NCI-H748 treated with DMSO at 0.1 percent for 48 hours (cell line): ENCODE results near the gene STPG4.
"Not testable (repeated sequence)": the region's sequence is repeated elsewhere in the genome, so short reads cannot be mapped to it uniquely, and the experiment has no call there.

Experiments used
- DNase-seq: peaks from one replicate; lab custom pipeline; 2025; lab: John Stamatoyannopoulos, UW

STPG4 gene

DNA sequence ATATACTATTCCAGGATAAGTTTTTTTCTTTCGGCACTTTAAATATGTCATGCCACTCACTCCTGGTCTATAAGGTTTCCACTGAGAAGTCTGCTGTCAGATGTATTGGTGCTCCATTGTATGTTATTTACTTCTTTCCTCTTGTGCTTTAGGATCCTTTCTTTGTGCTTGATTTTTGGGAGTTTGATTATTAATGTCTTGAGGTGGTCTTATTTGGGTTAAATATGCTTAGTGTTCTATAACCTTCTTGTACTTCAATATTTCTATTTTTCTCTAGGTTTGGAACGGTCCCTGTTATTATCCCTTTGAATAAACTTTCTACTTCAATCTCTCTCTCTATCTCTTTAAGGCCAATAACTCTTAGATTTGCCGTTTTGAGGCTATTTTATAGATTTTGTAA is 28.3 kb downstream of the STPG4 start:
- no peak for DNase-seq

DNA sequence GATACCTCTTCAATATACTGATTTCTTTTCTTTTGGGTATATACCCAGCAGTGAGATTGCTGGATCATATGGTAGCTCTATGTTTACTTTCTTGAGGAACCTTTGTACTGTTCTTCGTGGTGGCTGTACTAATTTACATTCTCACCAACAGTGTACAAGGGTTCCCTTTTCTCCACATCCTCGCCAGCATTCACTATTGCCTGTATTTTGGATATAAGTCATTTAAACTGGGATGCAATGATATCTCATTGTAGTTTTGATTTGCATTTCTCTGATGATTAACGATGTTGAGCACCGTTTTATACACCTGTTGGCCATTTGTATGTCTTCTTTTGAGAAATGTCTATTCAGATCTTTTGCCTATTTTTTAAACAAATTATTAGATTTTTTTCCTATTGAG is 30.4 kb downstream of the STPG4 start:
- DNase-seq, result not testable (repeated sequence)

DNA sequence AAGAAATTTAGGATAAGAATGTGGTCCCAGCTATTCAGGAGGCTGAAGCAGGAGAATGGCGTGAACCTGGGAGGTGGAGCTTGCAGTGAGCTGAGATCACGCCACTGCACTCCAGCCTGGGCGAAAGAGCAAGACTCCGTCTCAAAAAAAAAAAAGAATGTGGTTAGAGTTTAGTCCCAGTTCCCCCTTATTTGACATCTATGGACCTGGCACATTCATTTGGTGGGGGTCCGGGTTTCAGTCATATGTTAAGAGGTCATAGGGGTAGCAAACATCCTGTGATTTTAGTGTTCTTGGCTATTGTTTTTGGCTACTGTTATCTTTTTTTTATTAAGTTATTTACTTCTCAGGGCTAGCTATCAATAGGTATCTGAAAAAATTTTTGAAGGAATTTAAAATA is 34.7 kb downstream of the STPG4 start:
- not testable (repeated sequence) for DNase-seq

DNA sequence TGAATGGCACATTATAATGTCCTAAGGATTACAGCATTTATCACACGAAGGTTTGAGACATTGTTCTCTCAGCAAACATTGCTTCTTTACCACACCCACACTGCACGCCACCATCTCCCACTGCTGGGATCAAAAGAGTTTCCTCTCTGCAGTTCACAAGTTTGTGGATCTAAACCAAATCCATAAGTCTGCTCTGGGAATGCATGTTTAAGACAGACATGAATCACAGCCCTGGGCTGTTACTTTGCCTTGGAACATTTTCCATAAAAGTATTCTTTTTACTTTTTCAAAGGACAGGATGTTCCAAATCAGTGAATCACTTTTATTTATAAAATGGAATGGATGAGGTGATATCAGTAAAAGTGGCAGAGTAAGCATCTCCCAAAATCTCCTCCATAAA is 36.1 kb downstream of the STPG4 start:
- DNase-seq, result no peak

DNA sequence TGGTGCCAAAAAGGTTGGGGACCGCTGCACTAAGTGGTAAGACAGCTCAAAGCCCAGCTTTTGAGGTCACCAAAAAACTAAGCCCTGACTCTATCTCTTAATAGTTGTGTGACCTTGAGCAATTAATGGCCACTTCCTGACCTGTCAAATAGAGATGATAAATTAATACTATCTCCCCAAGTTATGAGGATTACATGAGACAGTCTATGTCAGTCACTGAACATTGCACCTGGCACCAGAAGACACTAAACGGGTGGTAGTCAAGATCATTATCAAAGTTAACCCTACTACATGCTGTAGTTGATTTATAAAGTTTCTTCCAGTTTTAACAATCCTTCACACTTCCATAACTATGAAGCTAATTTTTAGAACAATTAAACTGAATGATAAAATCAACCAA is 36.5 kb downstream of the STPG4 start:
- no peak for DNase-seq

DNA sequence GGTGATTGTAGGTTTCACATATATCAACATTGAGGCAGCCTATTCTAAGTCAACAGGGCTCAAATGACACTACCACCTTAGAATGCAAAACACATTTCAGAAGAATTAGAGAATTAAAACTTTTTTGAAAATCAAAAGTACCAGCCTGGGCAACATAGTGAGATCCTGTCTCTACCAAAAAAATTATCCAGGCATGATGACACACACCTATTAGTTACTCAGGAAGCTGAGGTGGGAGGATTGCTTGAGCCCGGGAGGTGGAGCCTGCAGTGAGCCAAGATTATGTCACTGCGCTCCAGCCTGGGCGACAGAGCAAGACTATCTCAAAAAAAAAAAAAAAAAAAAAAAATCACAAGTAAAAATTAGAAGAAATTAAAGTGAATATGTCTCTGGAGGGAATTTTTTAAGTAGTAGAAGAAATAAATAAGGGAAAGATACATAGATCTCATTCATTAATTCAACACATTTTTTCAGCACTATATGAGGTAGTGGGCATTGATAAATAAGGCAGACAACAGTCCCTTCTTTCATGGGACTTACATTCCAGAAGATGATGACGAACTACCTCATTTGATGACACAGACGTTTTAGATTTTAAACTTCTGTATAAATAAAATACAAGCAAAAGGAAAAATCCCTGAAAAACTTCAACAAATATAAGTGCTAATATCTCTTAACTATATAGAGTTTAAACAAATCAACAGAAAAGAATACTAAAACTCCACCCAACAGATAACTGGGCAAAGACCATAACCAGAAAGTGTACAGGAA is 42.3 kb downstream of the STPG4 start:
- no peak for DNase-seq

DNA sequence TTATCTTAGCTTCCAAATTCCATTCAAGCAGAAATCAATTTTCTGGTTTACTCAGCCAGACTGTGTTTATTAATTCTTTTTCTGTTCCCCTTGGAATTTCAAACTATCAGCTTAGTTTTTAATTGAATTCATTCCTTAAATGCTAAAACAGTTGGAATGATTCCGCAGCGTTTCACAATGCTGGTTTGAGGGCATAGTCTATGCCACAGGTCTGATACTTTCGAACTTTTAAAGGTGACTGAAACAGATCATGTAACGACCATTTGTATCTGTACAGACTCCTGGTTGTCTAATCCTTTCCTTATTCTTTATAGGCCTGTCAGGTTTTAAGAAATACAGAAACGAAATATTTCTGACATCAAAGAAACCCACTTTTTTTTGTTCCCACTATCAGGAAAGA is 45.4 kb downstream of the STPG4 start:
- no peak for DNase-seq

DNA sequence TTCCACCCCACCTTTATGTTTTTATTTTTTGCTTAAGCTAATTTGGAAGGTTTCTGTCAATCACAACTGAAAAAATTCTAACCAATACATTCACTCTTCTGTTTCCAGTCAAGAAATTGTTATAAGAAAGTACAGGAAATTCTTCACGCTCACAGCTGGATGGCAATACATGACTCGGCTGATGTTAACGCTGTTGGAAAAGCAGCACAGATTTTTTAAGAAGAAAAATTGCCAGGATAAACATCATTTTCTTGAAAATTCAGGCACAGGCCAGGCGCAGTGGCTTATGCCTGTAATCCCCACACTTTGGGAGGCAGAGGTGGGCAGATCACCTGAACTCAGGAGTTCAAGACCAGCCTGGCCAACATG is 46.1 kb downstream of the STPG4 start:
- DNase-seq, result no peak

DNA sequence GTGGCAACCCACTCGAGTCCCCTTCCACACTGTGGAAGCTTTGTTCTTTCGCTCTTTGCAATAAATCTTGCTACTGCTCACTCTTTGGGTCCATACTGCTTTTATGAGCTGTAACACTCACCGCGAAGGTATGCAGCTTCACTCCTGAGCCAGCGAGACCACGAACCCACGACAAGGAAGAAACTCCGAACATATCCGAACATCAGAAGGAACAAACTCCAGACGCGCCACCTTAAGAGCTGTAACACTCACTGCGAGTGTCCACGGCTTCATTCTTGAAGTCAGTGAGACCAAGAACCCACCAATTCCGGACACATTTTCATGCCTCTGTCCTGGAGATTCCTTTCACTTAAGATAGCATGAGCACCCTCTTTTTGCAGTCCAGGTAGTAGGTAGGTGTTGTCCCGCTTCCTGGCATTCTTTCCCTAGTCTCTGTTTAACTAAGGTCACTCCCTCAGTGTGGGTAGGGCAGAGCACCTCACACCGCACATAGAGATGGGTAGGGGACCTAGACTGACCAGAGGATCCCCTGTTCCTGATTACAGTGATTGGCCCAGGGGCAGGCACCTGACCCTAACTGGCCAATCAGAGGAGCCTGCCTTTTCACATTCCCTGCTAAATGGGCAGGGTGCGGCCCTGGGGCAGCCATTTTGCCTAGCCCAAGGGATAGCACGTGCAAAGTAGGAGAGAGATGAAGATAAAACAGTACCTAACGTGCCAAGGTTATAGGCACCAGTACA is 46.7 kb downstream of the STPG4 start:
- DNase-seq, result not testable (repeated sequence)

DNA sequence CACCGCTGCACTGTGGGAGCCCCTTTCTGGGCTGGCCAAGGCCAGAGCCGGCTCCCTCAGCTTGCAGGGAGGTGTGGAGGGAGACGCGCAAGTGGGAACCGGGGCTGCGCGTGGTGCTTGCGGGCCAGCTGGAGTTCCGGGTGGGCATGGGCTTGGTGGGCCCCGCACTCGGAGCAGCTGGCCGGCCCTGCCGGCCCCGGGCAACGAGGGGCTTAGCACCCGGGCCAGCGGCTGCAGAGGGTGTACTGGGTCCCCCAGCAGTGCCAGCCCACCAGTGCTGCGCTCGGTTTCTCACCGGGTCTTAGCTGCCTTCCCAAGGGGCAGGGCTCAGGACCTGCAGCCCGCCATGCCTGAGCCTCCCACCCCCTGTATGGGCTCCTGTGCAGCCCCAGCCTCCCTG is 47.9 kb downstream of the STPG4 start:
- DNase-seq, result not testable (repeated sequence)

DNA sequence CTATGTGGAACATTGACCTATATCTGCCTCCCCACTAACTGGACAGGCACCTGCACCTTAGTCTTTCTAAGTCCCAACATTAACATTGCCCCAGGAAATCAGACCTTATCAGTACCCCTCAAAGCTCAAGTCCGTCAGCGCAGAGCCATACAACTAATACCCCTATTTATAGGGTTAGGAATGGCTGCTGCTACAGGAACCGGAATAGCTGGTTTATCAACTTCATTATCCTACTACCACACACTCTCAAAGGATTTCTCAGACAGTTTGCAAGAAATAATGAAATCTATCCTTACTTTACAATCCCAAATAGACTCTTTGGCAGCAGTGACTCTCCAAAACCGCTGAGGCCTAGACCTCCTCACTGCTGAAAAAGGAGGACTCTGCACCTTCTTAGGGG is 48.9 kb downstream of the STPG4 start:
- DNase-seq, result not testable (repeated sequence)

DNA sequence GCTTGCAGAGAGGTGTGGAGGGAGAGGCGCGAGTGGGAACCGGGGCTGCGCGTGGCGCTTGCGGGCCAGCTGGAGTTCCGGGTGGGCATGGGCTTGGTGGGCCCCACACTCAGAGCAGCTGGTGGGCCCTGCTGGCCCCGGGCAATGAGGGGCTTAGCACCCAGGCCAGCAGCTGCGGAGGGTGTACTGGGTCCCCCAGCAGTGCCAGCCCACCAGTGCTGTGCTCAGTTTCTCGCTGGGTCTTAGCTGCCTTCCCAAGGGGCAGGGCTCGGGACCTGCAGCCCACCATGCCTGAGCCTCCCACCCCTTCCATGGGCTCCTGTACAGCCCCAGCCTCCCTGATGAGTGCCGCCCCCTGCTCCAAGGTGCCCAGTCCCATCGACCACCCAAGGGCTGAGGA is 55.4 kb downstream of the STPG4 start:
- DNase-seq, result not testable (repeated sequence)

DNA sequence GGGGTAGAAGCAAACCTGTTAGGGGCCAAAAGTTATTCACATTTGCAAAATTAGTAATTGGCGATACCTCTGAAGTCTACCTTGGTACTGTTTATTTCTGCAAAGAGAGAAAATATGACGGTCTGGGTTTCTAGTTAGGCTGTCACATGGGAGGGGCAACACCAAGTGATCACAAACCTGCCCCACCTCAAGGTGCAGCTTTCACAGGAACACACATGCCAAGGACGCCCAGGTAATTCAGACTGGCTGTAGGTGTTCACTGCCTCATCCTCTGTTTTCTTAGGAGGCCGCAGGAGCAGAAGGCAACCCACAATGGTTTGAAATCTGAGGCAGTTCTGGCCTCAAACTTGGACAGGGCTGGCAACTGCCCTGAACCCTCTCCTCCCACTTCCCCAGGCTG is 56.2 kb downstream of the STPG4 start:
- DNase-seq, result no peak

DNA sequence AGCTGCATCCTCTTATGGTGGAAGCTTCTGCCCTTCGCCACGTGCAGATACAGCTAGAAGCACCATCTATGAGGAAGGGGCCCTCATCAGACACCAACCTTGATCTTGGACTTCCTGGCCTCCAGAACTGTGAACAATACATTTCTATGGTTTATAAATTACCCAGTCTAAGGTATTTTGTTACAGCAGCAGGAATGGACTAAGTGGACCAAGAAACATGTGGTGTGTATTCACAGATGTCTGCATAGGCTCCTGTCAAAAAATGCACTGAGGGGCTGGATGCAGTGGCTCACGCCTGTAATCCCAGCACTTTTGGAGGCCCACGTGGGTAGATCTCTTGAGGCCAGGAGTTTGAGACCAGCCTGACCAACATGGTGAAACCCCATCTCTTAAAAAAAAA is 57.5 kb downstream of the STPG4 start:
- DNase-seq, result no peak

DNA sequence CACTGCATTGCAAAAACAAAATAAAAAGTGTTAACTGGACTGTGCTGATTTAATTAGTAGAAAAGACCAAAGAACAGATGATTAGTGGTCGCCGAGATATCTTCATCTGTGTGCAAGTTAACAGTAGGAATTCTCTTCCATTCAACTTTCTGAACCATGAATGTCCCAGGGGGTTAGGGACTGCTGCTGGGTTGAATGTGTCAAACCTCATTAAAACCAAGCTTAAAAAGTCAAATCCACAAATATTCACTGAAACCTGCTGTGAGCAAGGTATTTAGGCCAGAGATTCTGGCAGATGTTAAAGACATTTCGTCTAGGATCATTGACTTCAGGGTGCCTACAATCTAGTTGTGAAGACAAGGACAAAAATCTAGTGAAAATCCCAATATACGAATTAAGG is 58.7 kb downstream of the STPG4 start:
- DNase-seq, result no peak

DNA sequence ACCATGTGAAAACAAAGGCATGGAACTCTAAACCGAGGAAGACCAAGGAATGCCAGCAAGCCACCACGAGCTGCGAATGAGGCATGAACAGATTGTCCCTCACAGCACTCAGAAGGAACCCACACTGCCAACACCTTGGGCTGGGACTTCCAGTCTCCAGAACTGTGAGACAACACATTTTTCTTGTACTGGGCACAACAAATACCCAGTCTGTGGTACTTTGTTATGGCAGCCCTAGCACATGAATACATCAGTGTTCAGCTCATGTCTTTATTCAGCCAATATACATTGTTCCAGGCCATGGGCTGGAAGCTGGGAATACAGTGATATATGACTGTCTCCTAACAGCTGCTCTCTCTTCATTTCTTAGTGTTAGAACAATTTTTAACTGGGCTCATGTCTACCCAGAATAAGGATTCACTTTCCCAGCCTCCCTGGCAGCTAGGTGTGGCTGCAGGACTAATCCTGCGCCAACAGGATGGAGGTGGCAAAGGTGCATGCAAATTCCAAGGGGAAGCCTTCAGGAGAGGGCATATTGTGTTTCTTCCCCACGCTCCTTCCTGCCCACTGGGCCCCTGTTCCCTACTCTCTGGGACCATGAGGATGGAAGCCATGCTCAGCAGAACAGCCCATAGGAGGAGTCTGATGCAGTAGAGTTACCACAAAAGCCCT is 59.6 kb downstream of the STPG4 start:
- no peak for DNase-seq

DNA sequence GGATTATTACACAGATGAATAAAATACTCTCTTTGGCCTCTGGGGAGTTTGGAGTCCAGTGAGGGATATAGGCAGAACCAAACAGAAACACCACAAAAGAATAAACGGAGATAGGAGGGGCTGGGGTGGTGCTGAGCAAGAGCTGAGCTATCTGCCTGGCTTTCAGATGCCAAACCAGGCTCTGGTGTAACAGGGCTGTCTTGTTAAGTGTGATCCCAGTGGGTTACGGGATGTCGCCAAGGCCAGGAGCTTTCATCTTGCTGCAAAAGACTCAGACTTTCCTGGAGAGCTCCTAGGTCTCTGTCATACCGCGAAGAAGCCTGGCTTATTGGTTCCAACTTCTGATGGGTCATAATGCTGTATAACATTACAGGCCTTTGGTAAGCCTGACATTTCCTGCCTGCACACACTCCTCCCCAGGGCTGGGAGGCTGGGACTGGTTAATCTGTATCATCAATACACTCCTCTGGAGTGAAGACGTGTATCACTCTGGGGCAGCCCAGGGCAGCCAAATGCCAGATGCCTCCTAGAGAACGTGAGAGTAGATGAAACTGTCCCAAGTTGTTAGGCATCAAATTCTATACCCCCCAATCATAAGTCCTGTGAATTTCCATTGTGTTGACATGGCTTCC is 60.5 kb downstream of the STPG4 start:
- DNase-seq, result no peak

DNA sequence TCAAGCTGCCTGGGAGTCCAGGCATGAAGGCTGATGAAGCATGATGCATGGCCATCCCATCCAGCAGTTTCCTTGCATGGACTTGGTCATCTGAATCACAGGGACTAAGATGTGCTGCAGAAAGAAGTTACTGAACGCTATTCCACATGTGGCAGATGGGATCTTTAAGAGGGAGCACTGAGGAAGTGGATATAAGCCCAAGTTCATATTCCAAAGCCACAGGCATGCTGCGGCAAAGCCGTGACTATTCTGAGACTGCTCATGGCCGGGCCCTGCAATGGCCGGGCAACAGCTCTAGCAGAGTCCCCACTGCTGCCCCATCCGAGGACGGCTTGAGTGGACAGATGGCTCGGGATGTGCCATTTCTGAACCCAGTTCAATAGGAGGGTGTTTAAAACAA is 61.5 kb downstream of the STPG4 start:
- DNase-seq, result no peak

DNA sequence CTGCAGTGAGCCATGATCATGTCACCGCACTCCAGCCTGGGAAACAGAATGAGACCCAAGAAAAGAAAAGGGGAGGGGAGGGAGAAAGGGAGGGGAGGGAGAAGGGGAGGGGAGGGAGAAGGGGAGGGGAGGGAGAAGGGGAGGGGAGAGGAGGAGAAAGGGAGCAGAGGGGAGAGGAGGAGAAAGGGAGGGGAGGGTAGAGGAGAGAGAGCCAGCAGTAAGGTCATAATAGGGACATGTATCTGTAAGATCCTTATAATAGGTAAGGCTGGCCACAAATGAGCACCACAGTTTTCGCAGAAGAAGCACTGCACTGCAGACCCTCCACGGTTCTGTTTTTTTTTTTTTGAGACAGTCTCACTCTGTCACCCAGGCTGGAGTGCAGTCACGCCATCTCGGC is 62.6 kb downstream of the STPG4 start:
- no peak for DNase-seq

DNA sequence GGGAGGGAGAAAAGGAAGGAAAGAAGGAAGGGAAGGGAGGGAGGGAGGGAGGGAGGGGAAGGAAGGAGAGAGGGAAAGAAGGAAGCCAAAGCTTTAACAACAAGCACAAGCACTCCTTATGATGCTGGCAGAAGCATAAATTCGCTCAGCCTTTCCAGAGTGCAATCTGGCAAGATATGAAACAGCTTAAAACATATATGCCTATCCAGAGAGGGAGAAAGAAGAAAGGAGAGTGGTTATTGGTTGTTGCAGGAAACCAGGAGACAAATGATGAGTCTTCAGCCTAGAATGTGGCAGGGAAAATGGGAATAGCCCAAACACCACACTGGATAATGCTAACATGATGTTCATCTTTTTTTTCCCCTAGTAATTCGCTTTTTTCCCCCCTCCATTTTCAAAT is 64.0 kb downstream of the STPG4 start:
- no peak for DNase-seq

DNA sequence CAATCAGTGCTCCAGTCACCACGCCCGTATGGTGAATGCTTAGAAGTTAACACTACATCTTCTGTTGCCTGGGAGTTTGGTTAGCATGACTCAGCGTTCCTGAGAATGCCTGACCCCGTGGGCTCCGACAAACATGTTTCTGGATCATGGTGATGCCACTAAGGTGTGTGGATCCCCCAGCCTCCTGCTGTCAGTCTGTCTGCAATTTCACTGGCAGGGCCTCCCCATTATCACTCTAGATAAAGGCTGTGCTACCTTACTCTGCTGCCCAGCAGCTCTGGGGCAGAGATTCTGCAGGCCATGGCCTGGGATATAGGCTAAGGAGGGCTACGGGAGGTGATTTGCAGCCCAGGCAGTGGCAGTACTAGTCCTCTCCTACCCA is 66.0 kb downstream of the STPG4 start:
- no peak for DNase-seq

DNA sequence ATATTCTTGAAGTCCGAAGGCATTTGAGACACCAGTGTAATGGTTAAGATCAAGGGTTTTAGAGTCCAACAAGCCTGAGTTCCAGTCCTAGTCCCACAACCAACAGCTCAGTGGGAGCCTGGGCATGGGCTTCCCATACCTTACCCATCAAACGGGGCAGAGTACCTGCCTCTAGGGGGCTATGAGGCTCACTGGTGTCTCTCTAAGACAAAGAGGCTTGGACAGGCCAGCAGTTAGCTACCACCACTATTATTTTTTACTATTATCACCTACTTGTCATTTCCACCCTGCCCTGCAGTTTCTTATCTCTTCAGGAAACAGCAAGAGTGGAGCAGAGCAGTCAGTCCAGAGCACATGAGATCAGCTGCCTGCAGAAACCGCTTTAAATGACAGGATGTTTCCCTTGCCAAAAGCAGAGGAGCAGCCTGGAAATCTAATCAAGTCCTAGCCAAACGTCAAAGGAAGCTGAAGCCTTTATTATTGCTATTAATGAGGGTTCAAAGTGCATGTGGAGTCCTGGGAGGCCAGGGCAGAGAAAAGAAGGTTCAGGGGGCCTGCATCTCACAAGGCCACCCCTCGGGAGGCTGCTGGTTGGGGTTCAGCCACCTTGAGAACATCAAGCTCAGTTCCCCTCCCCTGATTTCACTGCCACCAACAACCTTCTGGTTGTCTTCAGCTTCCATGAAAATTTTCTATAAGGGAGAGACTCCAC is 66.6 kb downstream of the STPG4 start:
- no peak for DNase-seq
